Measurements from ENCODE around the gene ABTB2. TPM values are rescaled to one million over a fixed set of nuclear protein-coding genes. Genes with fewer than 3 reads are reported as not detected.

The ABTB2 gene
- total and polyA plus RNA-seq, 2 donors (not counting 1 experiment from before 2014, with no cell fraction given), result 1.0 to 5.8 TPM

- H3K79me2 ChIP-seq (ENCODE audit: control insufficient read depth, insufficient read depth, low read length), result no peaks in the 10 kb centered on the region
- DNase-seq (ENCODE audit: low read depth in 2 of 2), result peak; percentile 61 to 76
- peak overlapping the region; percentile 50 for H2AFZ ChIP-seq (ENCODE audit: low read length)
- H4K20me1 ChIP-seq (ENCODE audit: control insufficient read depth, extremely low read depth, insufficient read depth, low read length), result no peaks in the 10 kb centered on the region
- H3K36me3 ChIP-seq (ENCODE audit: control insufficient read depth, insufficient read depth, low read length), result no peaks in the 10 kb centered on the region
- H3K4me1 ChIP-seq (ENCODE audit: control insufficient read depth, extremely low read depth, insufficient read depth, low read length), result peaks cover 2% of the 10 kb centered on the region
- no peaks in the 10 kb centered on the region for H3K27me3 ChIP-seq (ENCODE audit: control insufficient read depth, insufficient read depth, low read length)
- no peak overlapping the region for H3K27ac ChIP-seq (ENCODE audit: insufficient read depth, low read length)
- H3K4me3 ChIP-seq (replicated peaks in 1 of 4; ENCODE audit: control extremely low read depth in 1 of 4, insufficient read depth in 1 of 4, low read depth in 3 of 4, low read length in 4 of 4), result peak overlapping the region; percentile 47 to 67 (median 52)
- H3K9ac ChIP-seq (ENCODE audit: insufficient read depth, low read length), result no peak overlapping the region
- peak overlapping the region; percentile 94 for H3K4me2 ChIP-seq (ENCODE audit: extremely low read depth, insufficient read depth, low read length)
- TF ChIP-seq EZH2 (IDR thresholded peaks at IDR 0.05; ENCODE audit: low read length, missing control alignments) (no peak), CTCF (conservative IDR thresholded peaks at IDR 0.05 in 1 of 2, IDR thresholded peaks at IDR 0.05 in 1 of 2; ENCODE audit: low read depth in 1 of 2, low read length in 2 of 2) (no peak)
- no peaks in the 10 kb centered on the region for H3K9me3 ChIP-seq (ENCODE audit: control insufficient read depth, insufficient read depth, low read depth, low read length)
Observed at GRCh38 chr11:34358258-34358727, 483 bp upstream of the ABTB2 start.

- peak overlapping the region; percentile 54 for H3K9ac ChIP-seq (ENCODE audit: insufficient read depth, low read length)
Observed at GRCh38 chr11:34356913-34357700, 703 bp downstream of the ABTB2 start.

More at GRCh38 chr11:34356913-34357700, 703 bp downstream of the ABTB2 start:
- TF ChIP-seq EZH2 (IDR thresholded peaks at IDR 0.05; ENCODE audit: low read length, missing control alignments) (no peak), CTCF (conservative IDR thresholded peaks at IDR 0.05 in 1 of 2, IDR thresholded peaks at IDR 0.05 in 1 of 2; ENCODE audit: low read depth in 1 of 2, low read length in 2 of 2) (no peak)
- Histone ChIP-seq H3K9me3 (ENCODE audit: control insufficient read depth, insufficient read depth, low read depth, low read length) (no peaks in the 10 kb centered on the region), H3K4me2 (ENCODE audit: extremely low read depth, insufficient read depth, low read length) (peak overlapping the region; percentile 83), H2AFZ (ENCODE audit: low read length) (peak overlapping the region; percentile 65), H3K27ac (ENCODE audit: insufficient read depth, low read length) (peak overlapping the region; percentile 11), H4K20me1 (ENCODE audit: control insufficient read depth, extremely low read depth, insufficient read depth, low read length) (no peaks in the 10 kb centered on the region), H3K4me1 (ENCODE audit: control insufficient read depth, extremely low read depth, insufficient read depth, low read length) (peaks cover 2% of the 10 kb centered on the region), H3K27me3 (ENCODE audit: control insufficient read depth, insufficient read depth, low read length) (no peaks in the 10 kb centered on the region), H3K36me3 (ENCODE audit: control insufficient read depth, insufficient read depth, low read length) (no peaks in the 10 kb centered on the region), H3K79me2 (ENCODE audit: control insufficient read depth, insufficient read depth, low read length) (no peaks in the 10 kb centered on the region), H3K4me3 (replicated peaks in 1 of 4; ENCODE audit: control extremely low read depth in 1 of 4, insufficient read depth in 1 of 4, low read depth in 3 of 4, low read length in 4 of 4) (peak overlapping the region; percentile 58 to 76 (median 68))
- peak; percentile 64 to 74 for DNase-seq (ENCODE audit: low read depth in 2 of 2)
